T-helper 2 cell (primary cell): ENCODE results near the gene EMX1.

Experiments
- DNase-seq, 5 experiments: peaks; one replicate each; pipeline versions ENCODE4 v3.0.0 to v3.0.0-alpha.2; 2012 to 2022

EMX1 gene

DNA sequence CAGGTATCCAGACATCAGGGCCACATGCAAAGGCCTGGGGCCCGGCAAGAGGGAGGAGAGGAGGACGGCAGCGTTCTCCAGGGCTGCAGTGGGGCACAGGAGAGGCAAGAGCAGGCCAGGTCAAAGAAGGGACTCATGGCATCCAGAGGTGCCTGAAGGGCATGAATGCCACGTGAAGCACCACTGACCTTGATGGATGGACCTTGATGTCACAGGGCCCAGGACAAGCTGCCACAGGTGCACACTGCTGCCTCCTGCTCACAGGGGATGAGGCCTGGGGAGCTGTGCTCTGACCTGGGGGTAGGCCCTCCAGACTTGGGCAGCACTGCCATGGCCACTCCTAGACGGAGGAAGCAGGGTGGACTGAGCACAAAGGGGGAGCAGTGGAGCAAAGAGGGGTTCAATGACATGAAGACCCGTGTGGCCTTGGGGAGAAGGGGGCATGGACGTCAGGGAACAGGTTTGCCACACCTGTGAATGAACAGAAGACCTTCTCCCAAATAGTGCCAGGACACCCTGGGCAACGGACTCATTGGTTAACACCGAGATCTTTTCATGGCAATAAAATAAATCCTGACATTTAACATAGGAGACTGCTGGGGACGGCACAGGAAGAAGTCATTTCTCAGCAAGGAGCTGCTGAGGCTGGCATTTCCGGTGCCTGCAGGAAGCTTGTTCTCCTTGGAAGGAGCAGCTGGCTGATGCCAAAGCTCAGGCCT, 65.6 kb downstream of the EMX1 start:
- DNase-seq, result no peak

DNA sequence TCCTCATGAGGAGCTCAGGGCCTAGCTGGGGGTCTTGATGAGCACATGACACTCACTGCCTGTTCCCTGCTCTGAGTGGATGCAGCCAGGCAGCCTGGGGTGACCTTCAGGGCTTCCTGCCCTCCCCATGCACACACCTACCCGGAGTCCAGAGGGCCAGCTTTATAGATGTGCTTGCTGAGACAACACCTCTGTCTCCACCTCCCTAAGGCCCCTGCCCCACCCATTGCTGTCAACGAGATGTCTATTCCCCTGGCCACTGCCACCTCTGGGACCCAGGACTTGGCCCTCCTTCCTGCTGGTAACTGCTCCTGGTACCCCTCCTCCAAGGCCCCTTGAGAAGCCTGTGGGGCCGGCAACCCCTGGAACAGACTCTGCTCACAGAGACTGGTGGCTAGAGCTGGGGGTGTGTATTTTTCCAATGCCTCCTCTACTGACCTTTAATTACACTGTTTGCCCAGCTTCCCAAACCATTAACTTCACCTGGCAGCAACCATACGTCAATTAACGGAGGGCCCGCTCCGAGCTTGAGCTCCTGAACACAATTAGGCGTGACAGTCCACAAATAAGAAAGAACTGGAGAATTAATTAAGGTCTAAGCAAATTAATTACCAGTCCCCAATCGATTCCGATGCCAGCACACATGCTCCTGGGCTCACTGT, 66.3 kb downstream of the EMX1 start:
- no peak for DNase-seq

DNA sequence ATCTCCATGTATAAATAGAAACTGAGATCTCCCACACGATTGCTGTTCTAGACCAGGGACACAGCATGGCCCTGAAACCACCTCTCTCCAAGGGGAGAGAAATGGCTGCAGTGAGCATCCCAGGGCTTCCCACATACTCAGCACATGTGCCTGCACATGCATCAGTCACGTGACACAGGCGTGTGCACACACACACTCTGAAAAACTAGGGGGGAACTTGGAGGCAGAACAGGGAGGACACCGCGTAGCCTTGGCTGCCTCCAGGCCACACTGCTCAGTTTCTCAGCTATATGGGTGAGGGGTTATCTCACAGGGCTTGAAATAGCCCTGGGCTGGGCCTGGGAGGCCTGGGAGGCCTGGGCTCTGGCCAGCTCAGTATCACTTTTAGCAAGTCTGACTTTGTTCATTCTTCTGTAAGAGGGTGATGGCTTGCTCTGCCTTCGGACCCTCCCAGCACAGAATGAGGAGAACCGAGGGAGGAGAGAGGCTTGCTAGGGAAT, 66.9 kb downstream of the EMX1 start:
- no peak for DNase-seq
